Mucosa of stomach (tissue), 1 donor: Measurements from ENCODE around the gene HPCAL1.

Experiments used
- H3K27me3 ChIP-seq: one replicate; pipeline ENCODE4 v1.7.0; 2013; ENCODE audit warnings: mild to moderate bottlenecking, low read length; ENCODE audit not compliant: control insufficient read depth, insufficient read depth
- H3K36me3 ChIP-seq: one replicate; pipeline ENCODE4 v1.7.0; 2013; ENCODE audit warnings: low read length; ENCODE audit not compliant: control insufficient read depth, insufficient read depth
- H3K4me1 ChIP-seq: one replicate; pipeline ENCODE4 v1.7.0; 2013; ENCODE audit warnings: mild to moderate bottlenecking, low read length; ENCODE audit not compliant: control insufficient read depth, insufficient read depth
- H3K4me3 ChIP-seq: one replicate; pipeline ENCODE4 v1.7.0; 2013; ENCODE audit warnings: low read length
- H3K9ac ChIP-seq: one replicate; pipeline ENCODE4 v1.7.0; 2013; ENCODE audit warnings: mild to moderate bottlenecking, low read length, moderate library complexity
- H3K9me3 ChIP-seq: one replicate; pipeline ENCODE4 v1.7.0; 2013; ENCODE audit warnings: mild to moderate bottlenecking, low read length, moderate library complexity; ENCODE audit not compliant: control insufficient read depth
- donor health status: Pancreatic carcinoma.

HPCAL1 gene

GRCh38 chr2:10341193-10341592, 38.5 kb downstream of the HPCAL1 start:
- H3K9me3 ChIP-seq, result no peaks in the 10 kb centered on the region
- no peaks in the 10 kb centered on the region for H3K27me3 ChIP-seq
- no peak overlapping the region for H3K9ac ChIP-seq
- H3K4me3 ChIP-seq, result no peak overlapping the region
- no peaks in the 10 kb centered on the region for H3K36me3 ChIP-seq
- peaks cover 36% of the 10 kb centered on the region for H3K4me1 ChIP-seq

GRCh38 chr2:10342245-10342951, 39.7 kb downstream of the HPCAL1 start:
- H3K9ac ChIP-seq, result no peak overlapping the region

DNA sequence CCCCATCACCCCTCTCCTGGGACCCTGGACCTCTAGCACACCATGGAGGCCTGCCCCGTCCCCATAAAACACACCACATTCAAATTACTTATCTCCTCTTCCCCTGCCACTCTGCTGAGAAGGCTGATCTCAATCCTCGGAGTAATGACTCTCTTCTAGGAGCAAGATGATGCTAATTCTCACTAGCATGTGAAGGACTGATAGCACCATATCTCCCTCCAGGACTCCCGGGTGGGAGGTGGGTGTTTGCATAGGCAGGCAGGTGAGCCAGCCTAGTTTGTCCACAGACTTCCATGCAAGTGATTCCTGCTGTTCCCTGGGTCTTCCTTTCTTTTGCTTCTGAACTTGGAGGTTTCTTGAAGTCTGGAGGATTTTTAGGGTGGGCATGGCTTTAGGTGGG, 40.5 kb downstream of the HPCAL1 start:
- Histone ChIP-seq H3K9me3 (no peaks in the 10 kb centered on the region), H3K27me3 (no peaks in the 10 kb centered on the region), H3K4me1 (peaks cover 44% of the 10 kb centered on the region), H3K36me3 (no peaks in the 10 kb centered on the region), H3K4me3 (no peak overlapping the region), H3K9ac (no peak overlapping the region)

More at GRCh38 chr2:10342245-10342951, 39.7 kb downstream of the HPCAL1 start:
- Histone ChIP-seq H3K27me3 (no peaks in the 10 kb centered on the region), H3K9me3 (no peaks in the 10 kb centered on the region), H3K36me3 (no peaks in the 10 kb centered on the region), H3K4me3 (no peak overlapping the region), H3K4me1 (peaks cover 45% of the 10 kb centered on the region)

- H3K9ac ChIP-seq, result no peak overlapping the region
- no peak overlapping the region for H3K4me3 ChIP-seq
- peaks cover 41% of the 10 kb centered on the region for H3K4me1 ChIP-seq
- no peaks in the 10 kb centered on the region for H3K9me3 ChIP-seq
- H3K27me3 ChIP-seq, result no peaks in the 10 kb centered on the region
- H3K36me3 ChIP-seq, result no peaks in the 10 kb centered on the region
These were observed 41.0 kb downstream of the HPCAL1 start for GRCh38 chr2:10343658-10344057.

DNA sequence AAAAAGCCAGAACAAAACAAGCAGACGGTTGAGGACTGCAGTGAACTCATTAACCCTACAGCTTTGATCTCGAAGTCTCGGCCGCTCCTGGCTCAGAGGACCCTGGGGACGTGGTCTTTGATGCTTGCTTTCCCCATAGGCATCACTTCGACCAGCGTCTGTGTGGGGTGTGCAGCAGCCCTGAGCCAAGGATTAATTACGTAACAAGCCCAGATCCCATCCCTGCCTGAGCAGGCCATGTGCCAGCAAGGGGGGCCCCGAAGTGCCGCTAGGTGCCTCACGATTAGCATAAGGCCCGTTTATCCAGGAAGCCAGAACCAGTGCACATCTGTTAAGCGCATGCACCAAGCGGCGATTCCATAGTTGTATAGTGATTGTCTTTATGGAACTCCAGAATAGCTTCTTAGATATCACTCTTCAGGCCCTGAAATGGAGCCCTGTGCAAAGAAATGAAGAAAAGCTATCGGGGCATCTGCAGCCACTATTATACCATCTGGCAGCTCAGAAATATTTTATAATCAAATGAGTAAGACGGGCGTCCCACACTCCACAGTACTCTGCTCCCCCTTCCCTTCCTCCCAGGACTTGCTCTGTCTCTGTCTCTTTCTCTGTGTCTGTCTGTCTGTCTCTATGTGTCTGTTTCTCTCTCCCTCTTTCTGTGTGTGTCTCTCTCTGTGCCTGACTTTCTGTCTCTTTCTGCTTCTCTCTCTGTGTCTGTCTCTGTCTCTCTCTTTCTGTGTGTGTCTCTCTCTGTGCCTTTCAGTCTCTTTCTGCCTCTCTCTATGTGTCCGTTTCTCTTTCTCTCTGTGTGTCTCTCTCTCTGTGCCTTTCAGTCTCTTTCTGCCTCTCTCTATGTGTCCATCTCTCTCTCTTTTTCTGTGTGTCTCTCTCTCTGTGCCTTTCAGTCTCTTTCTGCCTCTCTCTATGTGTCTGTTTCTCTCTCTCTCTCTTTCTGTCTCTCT, 41.7 kb downstream of the HPCAL1 start:
- Histone ChIP-seq H3K4me1 (peaks cover 43% of the 10 kb centered on the region), H3K9ac (no peak overlapping the region), H3K36me3 (no peaks in the 10 kb centered on the region), H3K4me3 (no peak overlapping the region), H3K27me3 (no peaks in the 10 kb centered on the region), H3K9me3 (no peaks in the 10 kb centered on the region)

DNA sequence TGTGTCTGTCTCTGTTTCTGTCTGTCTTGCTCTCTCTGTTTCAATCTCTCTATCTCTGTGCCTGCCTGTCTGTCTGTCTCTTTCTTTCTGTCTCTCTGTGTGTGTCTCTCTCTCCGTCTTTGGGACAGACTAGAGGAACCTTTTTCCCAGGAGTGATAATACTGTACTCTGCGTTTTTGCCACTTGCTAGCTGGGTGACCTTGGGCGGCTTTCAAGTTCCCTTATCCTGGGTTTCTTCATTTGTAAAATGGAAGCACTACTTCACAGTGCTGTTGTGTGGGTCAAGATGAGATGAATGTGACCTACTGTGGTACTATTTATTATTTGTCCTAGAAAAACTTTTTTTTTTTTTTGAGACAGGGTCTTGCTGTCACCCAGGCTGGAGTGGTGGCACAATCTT, 42.4 kb downstream of the HPCAL1 start:
- no peaks in the 10 kb centered on the region for H3K9me3 ChIP-seq
- H3K9ac ChIP-seq, result no peak overlapping the region
- no peak overlapping the region for H3K4me3 ChIP-seq
- H3K4me1 ChIP-seq, result peaks cover 37% of the 10 kb centered on the region
- no peaks in the 10 kb centered on the region for H3K36me3 ChIP-seq
- H3K27me3 ChIP-seq, result no peaks in the 10 kb centered on the region

DNA sequence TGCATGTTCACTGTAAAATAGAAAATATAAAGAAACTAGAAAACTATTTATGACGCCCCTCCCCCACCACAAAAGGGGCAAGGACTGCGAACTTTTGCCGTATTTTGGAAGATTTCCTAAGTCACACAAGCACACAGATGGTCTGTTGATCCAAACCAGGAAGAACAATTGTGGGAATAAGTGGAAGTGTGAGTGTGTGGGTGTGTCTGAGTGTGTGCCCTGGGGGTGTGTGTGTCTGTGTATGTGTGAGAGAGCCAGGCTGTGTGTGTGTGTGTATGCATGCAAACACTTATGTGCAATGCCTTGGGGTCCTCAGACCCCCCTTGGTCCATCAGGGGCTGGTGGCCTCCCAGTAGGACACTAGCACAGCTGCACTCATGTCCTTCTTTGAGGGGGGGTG, 43.1 kb downstream of the HPCAL1 start:
- Histone ChIP-seq H3K36me3 (no peaks in the 10 kb centered on the region), H3K27me3 (no peaks in the 10 kb centered on the region), H3K4me1 (peaks cover 34% of the 10 kb centered on the region), H3K9ac (no peak overlapping the region), H3K9me3 (no peaks in the 10 kb centered on the region), H3K4me3 (no peak overlapping the region)

- Histone ChIP-seq H3K9me3 (no peaks in the 10 kb centered on the region), H3K4me1 (peaks cover 34% of the 10 kb centered on the region), H3K27me3 (no peaks in the 10 kb centered on the region), H3K4me3 (no peak overlapping the region), H3K9ac (peak overlapping the region; percentile 24), H3K36me3 (no peaks in the 10 kb centered on the region)
These were observed 44.3 kb downstream of the HPCAL1 start for GRCh38 chr2:10346929-10347561.

GRCh38 chr2:10347562-10347948, 44.9 kb downstream of the HPCAL1 start:
- Histone ChIP-seq H3K27me3 (no peaks in the 10 kb centered on the region), H3K9ac (peak overlapping the region; percentile 24), H3K9me3 (no peaks in the 10 kb centered on the region), H3K36me3 (no peaks in the 10 kb centered on the region), H3K4me1 (peaks cover 33% of the 10 kb centered on the region), H3K4me3 (no peak overlapping the region)

DNA sequence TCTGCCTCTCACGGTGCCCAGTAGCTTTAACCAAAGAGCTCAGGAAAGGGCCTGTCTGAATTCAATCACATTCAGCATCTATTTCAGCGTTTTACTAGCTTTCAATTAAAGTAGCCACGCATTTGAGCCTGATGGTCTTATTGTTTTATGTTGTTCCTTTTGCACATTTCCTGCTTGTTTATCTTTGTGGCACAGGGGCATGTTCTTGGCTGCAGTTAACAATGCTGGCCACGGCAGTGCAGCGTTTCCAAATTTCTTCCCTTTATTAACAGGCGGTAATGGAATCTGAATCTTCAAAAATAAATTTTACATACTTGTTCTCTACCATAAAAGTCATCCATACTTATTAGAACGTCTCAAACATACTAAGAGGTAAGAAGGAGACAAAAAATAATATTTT, 46.2 kb downstream of the HPCAL1 start:
- Histone ChIP-seq H3K36me3 (no peaks in the 10 kb centered on the region), H3K4me1 (peaks cover 29% of the 10 kb centered on the region), H3K9me3 (no peaks in the 10 kb centered on the region), H3K9ac (no peak overlapping the region), H3K4me3 (no peak overlapping the region), H3K27me3 (no peaks in the 10 kb centered on the region)

DNA sequence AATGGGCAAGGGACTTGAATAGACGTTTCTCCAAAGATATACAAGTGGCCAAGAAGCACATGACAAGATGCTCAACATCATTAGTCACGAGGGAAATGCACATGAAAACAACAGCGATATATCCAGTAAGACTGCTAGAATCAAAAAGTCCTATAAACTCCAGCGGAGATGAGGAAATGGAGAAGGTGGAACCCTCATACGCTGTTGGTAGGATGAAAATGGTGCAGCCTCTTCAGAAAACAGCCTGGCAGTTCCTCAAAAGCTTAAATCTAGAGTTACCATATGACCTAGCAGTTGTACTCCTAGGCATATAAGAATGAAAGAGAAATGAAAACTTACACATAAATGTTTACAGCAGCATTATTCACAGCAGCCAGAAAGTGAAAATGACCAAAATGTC, 48.1 kb downstream of the HPCAL1 start:
- Histone ChIP-seq H3K4me1 (peaks cover 23% of the 10 kb centered on the region), H3K27me3 (no peaks in the 10 kb centered on the region), H3K9ac (no peak overlapping the region), H3K36me3 (no peaks in the 10 kb centered on the region), H3K9me3 (no peaks in the 10 kb centered on the region), H3K4me3 (no peak overlapping the region)

DNA sequence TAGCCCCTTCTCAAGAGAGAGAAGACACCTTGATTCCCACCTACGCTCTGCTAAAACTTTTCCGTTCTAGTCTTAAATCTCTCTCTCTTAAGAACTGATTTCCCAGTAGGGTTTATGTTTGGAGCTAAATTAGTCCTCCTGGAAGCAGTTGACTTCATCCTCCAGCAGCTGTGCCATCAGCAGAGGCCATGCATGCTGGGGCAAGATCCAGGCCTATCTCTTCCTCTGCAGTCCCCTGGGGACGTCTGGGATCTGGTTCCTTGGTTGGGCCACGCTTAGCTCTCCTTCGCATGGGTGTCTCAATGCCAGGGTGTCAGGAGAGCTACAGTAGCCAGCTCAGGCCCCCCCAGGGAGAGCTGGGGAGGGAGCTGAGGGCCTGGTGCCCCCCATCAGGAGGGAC, 49.7 kb downstream of the HPCAL1 start:
- H3K4me1 ChIP-seq, result peaks cover 10% of the 10 kb centered on the region
- no peak overlapping the region for H3K4me3 ChIP-seq

More for the DNA sequence above, 49.7 kb downstream of the HPCAL1 start:
- H3K9me3 ChIP-seq, result no peaks in the 10 kb centered on the region
- no peak overlapping the region for H3K9ac ChIP-seq
- H3K27me3 ChIP-seq, result no peaks in the 10 kb centered on the region
- no peaks in the 10 kb centered on the region for H3K36me3 ChIP-seq
